GM19328 (cell line): Measurements from ENCODE around the gene LZIC.

Source experiments
- ATAC-seq: cut with Tn5 transposase; IDR thresholded peaks from one replicate; pipeline ENCODE4 v1.9.1; 2021; ENCODE audit warnings: mild to moderate bottlenecking, moderate library complexity; ENCODE audit not compliant: unreplicated experiment

Gene LZIC

DNA sequence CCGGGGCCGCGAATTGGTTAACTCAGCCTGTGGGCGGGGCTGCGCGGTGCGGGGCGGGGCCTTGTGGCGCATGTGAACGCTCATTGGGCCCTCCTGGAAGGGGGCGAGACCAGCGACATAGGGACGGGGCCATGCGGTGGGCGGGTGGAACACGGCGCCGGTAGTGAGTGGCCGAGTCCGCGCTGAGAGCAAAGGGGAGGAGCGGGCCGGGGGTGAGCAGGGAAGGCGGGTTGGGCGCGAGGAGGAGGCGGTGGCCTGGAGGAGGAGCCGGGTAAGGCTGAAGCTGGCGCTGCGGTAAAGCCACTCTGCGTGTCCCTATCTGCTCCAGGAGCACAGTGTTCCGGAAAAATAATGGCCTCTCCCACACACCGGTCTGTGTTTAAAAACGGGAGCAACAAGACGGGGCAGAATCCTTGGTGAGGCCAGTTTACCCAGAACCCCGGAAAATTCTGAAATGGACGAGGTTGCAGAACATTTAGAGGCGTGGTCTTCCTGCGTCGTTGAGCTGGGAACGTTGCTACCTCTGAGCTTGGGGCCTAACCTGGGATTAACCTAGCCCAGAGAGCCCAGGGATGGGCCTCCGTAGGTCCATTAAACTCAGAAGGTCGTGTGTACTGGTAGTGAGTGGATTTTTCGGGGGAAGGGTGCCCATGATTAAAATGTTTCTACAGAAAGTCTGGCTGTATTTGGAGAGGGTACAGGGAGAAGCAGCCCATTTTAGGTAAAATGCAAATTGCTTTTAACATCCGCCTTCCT, 32.6 kb downstream of the LZIC start:
- ATAC-seq, result peak; percentile 92

DNA sequence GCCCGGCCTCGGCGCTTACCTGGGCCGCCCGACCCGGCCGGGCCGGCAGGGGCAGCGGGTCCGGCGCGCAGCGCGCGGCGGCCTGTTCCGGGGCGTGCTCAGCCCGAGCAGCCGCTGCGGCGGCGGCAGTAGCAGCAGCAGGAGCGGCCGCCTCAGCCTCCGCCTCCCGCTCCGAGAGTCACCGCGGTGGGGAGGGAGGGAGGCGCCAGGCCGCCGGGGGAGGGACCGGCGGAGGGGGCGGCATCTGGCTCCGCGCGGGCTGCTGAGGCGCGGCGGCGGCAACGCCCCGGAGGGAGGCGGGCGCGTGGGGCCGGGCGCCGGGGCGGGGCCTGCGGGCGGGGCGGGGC, 33.1 kb downstream of the LZIC start, which contains the start of gene CTNNBIP1:
Gene CTNNBIP1 (minus strand): TSS at position 194 of the 347 bp plus-strand sequence. CDS start 38,205 bp downstream, outside the sequence.
- ATAC-seq, result peak; percentile 83

- no peak for ATAC-seq
Observed at GRCh38 chr1:9909234-9910046, 33.8 kb downstream of the LZIC start.

DNA sequence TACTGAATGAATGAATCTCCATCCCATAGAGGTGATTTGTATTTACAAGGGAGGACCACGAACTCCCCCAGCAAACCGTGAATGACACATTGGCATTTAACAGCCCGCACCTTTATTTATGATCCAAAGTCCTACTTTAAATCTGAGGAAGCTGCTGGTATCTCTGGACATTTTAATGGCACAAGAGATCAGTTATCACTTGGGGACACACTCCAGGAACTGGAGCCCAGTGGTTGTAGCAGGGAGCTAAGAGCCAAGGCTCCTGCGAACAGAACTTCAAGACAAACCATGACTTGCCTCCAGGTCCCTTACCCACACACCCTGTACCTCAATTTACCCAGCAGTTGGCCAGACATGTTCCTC, 34.3 kb downstream of the LZIC start:
- no peak for ATAC-seq

DNA sequence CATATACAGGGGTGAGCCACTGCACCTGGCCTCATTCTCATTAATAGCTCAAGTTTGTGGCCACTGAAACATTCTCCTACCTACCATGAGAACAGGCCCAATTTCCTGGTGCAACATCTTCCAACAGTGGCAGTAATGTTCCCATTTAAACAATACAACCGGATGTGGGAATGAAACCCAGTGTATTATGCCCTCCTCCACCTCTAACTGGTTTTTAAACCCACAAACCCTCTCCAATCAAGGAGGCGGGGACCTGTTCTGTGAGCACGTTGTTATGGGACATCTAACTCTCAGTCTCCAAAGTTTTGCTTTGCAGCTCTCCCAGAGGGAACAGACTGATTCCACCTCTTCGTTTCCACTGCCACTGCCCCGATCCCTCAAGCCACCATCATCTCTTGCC, 35.8 kb downstream of the LZIC start:
- no peak for ATAC-seq

DNA sequence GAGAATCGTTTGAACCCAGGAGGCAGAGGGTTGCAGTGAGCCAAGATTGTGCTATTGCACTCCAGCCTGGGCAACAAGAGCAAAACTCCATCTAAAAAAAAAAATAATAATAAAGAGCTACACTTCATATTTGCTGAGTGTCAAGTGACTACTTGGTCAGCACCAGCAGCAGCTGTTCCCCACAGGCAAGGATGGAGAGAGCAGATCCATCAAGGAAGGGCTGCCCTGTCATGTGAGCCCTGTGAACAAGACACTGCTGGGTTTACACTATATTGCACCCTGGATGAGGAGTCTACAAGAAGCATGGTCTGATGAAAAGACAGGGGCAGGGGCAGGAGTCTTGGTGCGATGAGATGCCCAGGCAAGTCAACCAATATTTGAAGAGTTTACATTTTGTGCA, 36.7 kb downstream of the LZIC start:
- no peak for ATAC-seq

DNA sequence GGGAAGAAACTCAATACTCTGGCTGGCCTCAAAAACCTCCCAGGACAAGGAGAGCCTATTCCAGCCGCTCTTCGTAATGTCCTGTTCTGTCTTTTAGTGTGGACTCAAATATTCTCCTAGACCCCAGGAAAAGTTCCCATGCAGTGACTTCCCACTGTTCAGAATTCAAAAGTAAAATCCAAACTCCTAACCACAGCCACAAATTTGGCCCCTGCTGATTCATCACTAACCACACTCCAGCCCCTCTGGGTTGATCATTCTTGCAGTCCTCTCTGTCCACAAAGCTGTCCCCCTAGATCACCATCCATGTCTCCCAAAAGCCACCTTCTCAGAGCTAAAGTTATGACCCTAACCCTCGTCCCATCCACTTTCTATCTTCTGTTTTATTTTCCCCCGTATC, 38.2 kb downstream of the LZIC start:
- no peak for ATAC-seq

DNA sequence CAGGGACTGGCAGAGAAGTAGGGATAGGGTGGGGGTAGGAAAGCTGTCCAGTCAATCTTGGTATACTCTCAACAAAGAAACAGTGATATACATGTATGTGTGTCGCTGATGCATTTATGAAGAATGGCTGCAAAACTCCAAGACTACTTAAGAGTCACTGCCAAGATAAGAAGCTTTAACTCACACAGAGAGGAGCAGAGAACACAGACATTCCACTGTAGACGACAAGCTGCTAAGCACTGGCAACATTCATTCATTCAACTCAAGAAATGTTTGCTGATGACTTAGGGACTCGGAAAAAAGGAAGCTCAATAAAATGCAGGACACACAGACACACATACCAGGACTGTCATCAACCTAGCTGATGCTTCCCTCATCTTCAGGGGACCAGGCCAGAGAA, 38.6 kb downstream of the LZIC start:
- ATAC-seq, result no peak

DNA sequence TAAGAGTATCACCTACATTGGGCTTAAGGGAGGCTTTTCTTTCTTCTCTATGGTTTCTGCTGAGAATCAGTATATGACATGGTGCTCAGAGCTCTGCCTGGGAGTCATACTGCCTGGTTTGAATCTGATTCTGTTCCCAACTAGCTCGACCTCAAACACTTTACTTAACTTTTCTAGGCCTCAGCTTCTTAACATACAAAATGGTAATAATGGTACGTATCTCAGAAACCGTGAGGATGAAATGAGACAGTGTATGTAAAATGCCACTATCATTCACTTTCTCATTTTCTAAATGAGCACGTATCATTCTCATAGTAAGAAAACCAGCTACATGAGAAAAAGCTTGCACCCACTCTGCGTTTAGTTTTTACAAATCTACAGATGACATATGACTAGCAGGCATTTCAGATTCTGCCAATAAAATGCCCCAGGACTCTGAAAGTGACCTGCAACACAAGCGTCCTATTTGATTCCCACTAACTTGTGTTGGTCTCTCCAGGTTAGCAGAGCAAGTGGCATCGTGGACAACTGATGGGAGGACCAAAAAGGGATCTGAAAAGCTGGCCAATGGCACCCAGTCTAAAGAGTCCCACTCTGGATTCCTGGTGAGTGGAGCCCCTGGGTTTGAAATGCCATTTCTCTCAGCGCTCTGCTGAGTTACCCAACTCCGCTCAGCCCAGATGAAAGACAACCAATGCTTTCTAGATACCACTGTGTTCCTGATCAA, 39.2 kb downstream of the LZIC start:
- no peak for ATAC-seq

- ATAC-seq, result no peak
Observed at GRCh38 chr1:9902060-9902452, 41.1 kb downstream of the LZIC start.

DNA sequence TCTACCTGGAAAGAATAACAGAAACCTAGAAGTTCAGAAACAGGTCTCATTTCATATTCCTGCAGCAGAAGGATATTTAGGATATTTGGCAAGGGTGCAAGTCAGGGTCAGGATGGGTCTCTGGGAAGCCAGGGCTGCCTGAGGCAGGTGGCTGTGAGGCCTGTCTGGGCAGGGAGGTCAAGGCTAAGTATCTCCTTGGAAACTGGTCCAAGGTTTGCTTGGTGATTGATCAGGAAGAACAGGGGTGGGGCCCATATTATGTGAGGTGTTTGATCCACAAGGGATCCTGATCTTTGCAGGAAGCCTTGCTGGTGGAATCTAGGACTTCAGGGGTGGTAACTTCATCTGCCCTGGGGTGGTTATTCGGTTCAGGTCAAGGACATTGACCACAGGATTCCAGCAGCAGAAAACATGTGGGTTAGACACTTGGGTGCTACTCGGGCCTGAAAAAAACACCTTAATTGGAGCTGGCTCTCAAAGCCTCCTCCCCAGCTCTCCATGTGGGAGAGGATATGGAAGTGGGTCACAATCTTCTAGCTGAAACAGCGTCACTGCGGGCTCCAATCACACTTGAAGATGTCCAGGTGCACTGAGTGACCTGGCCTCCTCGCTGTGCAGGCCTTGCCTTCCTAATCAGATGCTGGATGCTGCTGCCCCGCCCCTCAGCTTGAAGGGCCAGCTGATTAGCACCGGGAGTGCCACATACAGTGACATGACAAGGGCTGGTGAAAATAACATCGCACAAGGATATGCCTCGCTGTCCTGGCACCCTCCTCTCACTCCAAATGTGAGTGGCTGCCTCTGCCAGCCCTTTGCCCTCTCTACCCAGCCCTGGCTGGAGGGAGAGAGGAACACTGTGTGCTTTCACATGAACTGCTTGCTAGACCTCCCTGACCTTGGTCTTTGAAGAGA, 41.8 kb downstream of the LZIC start:
- ATAC-seq, result no peak

- no peak for ATAC-seq
Observed at GRCh38 chr1:9900142-9901043, 42.8 kb downstream of the LZIC start.

DNA sequence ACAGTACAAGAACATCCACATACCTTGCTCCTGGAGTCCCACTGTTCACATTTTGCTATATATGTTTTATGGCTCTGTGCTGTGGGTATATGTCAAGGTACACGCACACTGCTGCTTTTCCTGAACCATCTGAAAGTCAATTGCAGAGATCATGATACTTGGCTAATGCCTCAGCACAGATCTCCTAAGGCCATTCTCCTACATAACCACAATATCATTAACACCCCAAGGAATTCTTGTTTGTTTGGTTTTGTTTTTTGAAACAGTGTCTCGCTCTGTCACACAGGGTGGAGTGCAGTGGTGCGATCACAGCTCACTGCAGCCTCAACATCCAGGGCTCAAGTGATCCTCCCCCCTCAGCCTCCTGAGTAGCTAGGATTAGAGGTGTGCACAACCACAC, 49.1 kb downstream of the LZIC start:
- ATAC-seq, result no peak

DNA sequence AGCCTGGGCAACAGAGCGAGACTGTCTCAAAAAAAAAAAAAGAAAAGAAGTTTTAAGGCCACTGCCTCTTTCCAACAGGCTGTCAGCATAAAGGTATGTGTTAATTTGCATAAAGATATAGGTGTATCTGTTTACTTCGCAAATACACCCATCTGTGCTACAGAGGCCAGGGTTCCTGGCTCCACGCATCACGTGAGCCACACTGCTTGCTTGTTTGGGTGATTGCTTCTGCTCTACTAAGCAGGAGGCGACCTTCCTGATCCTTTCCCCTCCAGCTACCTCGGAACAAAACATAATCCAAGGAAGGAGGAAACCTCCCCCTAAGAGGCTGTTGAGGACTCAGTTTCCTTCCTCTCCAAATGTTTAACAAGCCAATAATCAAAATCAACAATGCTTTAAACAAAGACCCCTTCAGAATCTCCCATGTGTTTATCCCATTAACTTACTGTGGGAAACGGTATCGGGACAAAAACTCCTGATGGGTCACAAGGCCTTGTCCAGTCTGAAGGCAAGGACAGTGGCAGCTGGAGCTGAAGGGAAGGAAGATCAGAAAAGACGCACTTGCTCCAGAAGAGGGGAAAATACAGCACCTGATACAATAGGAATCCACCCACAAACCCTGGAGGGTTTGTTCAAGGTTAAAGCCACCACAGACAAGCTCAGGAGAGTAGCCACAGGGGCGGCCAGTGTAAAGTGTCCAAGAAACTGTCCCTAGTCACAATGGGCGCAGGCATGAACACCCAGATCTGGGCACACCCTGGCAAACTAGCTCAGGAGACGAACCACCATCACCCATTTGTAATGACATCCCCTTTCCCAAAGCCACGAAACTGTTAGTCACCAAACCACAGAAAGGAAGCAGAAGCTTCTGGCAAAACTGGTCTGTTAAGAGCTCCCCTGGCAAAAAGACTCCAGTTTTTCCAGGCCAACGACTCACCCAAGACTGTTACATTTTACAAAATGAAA, 50.3 kb downstream of the LZIC start:
- no peak for ATAC-seq

GRCh38 chr1:9891207-9891606, 52.0 kb downstream of the LZIC start:
- no peak for ATAC-seq

GRCh38 chr1:9890224-9890731, 52.9 kb downstream of the LZIC start:
- ATAC-seq, result no peak

GRCh38 chr1:9889411-9889810, 53.8 kb downstream of the LZIC start:
- ATAC-seq, result no peak

GRCh38 chr1:9888886-9889285, 54.3 kb downstream of the LZIC start:
- no peak for ATAC-seq
